HepG2 (cell line): Measurements from ENCODE around the gene MTSS2. TPM values are rescaled to one million over a fixed set of nuclear protein-coding genes. Genes with fewer than 3 reads are reported as not detected.

Source experiments
- ATAC-seq: fragments of 200-7000 bp; cut with Tn5 transposase; 3 replicates; pipeline ENCODE4 v1.9.1; 2020; ENCODE audit warnings: mild to moderate bottlenecking, moderate library complexity
- BruUV-seq: library from RNA; stranded (reverse); fragments of 400-500 nt; replicated peaks from 2 replicates; lab custom pipeline; 2021; lab: Mats Ljungman, UMichigan
- CTCF ChIA-PET: fragments of 300-600 bp; formaldehyde crosslinking; extraction: SDS; loops from one replicate; lab custom pipeline; 2021; ENCODE audit warnings: low total read pairs, inconsistent platforms, low intra/inter-chr PET ratio; lab: Yijun Ruan, JAX
- POLR2A ChIA-PET: fragments of 350-600 bp; sonication (Branson Sonifier 250); formaldehyde crosslinking; loops from one replicate; lab custom pipeline; 2020; ENCODE audit warnings: antibody characterized with exemption, inconsistent platforms; lab: Yijun Ruan, JAX
- DNase-seq: peaks from one replicate; pipeline ENCODE4 v3.0.0-alpha.2; 2015; ENCODE audit warnings: low spot score
- FAIRE-seq: peaks from 3 replicates; lab custom pipeline; 2011; peaks lifted over from hg19 to GRCh38; lab: Jason Lieb, UNC
- H2AFZ ChIP-seq: one replicate; pipeline ENCODE4 v1.6.1; 2011; ENCODE audit warnings: low read length, inconsistent platforms
- H3K27ac ChIP-seq: fragments of 300-600 bp; 3 replicates; pipeline ENCODE4 v1.8.0; 2011; ENCODE audit warnings: mixed run types, mild to moderate bottlenecking, mixed read lengths, low read length, inconsistent platforms; ENCODE audit not compliant: insufficient read depth; ENCODE audit errors: extremely low read length
- H3K27me3 ChIP-seq, 2 experiments: fragments of 200-600 bp in 1 of 2; 2 replicates in 1 of 2; 3 replicates in 1 of 2; pipeline versions ENCODE4 v1.6.0 to v1.8.0; 2011; ENCODE audit warnings: low read length in 2 of 2, mild to moderate bottlenecking in 2 of 2, moderate library complexity in 2 of 2, inconsistent platforms in 1 of 2; ENCODE audit not compliant: insufficient read depth in 2 of 2, control insufficient read depth in 1 of 2
- H3K36me3 ChIP-seq, 2 experiments: fragments of 200-600 bp in 1 of 2; replicated peaks in 1 of 2; 2 replicates in 1 of 2; 3 replicates in 1 of 2; pipeline versions ENCODE4 v1.5.1 to v1.8.0; 2011; ENCODE audit warnings: low read length in 2 of 2, inconsistent platforms in 1 of 2; ENCODE audit not compliant: insufficient read depth in 2 of 2, control insufficient read depth in 1 of 2
- H3K4me1 ChIP-seq: 2 replicates; pipeline ENCODE4 v1.5.1; 2012; ENCODE audit warnings: low read length, inconsistent platforms; ENCODE audit not compliant: insufficient read depth
- H3K4me2 ChIP-seq: 2 replicates; pipeline ENCODE4 v1.6.0; 2011; ENCODE audit warnings: low read depth, low read length, inconsistent platforms
- H3K4me3 ChIP-seq, 3 experiments: fragments of 200-600 bp in 1 of 3; sonication (generic), shearing (Covaris generic) in 1 of 3; replicated peaks in 1 of 3; 2 replicates each; pipeline ENCODE4 v1.5.1; 2011 to 2016; ENCODE audit warnings: low read length in 3 of 3, inconsistent platforms in 2 of 3, low read depth in 2 of 3, mild to moderate bottlenecking in 2 of 3, control low read depth in 1 of 3, mixed read lengths in 1 of 3; ENCODE audit not compliant: insufficient read depth in 1 of 3
- H3K79me2 ChIP-seq: one replicate; pipeline ENCODE4 v1.6.1; 2011; ENCODE audit warnings: low read length, inconsistent platforms; ENCODE audit not compliant: insufficient read depth
- H3K9ac ChIP-seq: 2 replicates; pipeline ENCODE4 v1.6.0; 2011; ENCODE audit warnings: mild to moderate bottlenecking, low read depth, low read length, inconsistent platforms; ENCODE audit not compliant: insufficient read depth
- H3K9me3 ChIP-seq: 2 replicates; pipeline ENCODE4 v1.5.1; 2012; ENCODE audit warnings: mild to moderate bottlenecking, low read length
- H4K20me1 ChIP-seq: 2 replicates; pipeline ENCODE4 v1.6.0; 2011; ENCODE audit warnings: inconsistent platforms, mild to moderate bottlenecking, low read length, moderate library complexity; ENCODE audit not compliant: insufficient read depth
- ATF7-NPFF ChIP-seq: sonication (generic); formaldehyde crosslinking; IDR thresholded peaks from 2 replicates; pipeline ENCODE4 v1.8.1; 2023; ENCODE audit warnings: mild to moderate bottlenecking, low read depth, missing genetic modification reagents, moderate library complexity
- FOSL2 ChIP-seq: sonication (generic); formaldehyde crosslinking; IDR thresholded peaks from 2 replicates; pipeline ENCODE4 v1.4.0; 2020; ENCODE audit warnings: missing genetic modification reagents
- JDP2 ChIP-seq: sonication (generic); formaldehyde crosslinking; IDR thresholded peaks from 2 replicates; pipeline ENCODE4 v1.8.1; 2022; ENCODE audit warnings: missing genetic modification reagents, borderline replicate concordance
- MNT ChIP-seq: fragments of 450-650 bp; IDR thresholded peaks from 2 replicates; pipeline ENCODE4 v1.6.1; 2016
- NBN ChIP-seq: fragments of 450-650 bp; conservative IDR thresholded peaks from 2 replicates; pipeline ENCODE4 v1.6.1; 2017
- ZHX2 ChIP-seq, 2 experiments: sonication (generic) in 1 of 2; formaldehyde crosslinking in 1 of 2; IDR thresholded peaks; 2 replicates each; pipeline versions ENCODE4 v1.6.1 to v1.9.0; 2014 to 2022; ENCODE audit warnings: antibody characterized with exemption in 1 of 2, borderline replicate concordance in 1 of 2, inconsistent platforms in 1 of 2, low read depth in 1 of 2, missing genetic modification reagents in 1 of 2
- ZNF598 ChIP-seq: sonication (generic); formaldehyde crosslinking; IDR thresholded peaks from 2 replicates; pipeline ENCODE4 v1.5.1; 2020; ENCODE audit warnings: mild to moderate bottlenecking, missing genetic modification reagents, borderline replicate concordance
- ZNF691 ChIP-seq: sonication (generic); formaldehyde crosslinking; IDR thresholded peaks from 2 replicates; pipeline ENCODE4 v1.4.0; 2020; ENCODE audit warnings: missing genetic modification reagents, low read depth, mild to moderate bottlenecking, borderline replicate concordance
- WGBS: methylation state at CpG from one replicate; pipeline ENCODE4 v1.1.6; 2017; ENCODE audit warnings: low lambda C conversion rate; 5-methylcytosine and 5-hydroxymethylcytosine counted together
- in situ Hi-C: cut with HindIII; loops from 2 replicates; pipeline ENCODE4 v1.10.0; 2017; ENCODE audit warnings: low pct_unique_long_range_greater_than_20kb; ENCODE audit not compliant: extremely low pct_ligation_motif_present
- intact Hi-C: fragments of 100-400 bp; cut with micrococcal nuclease; formaldehyde crosslinking; loops from one replicate; pipeline ENCODE4 v1.10.0; 2022; ENCODE audit not compliant: unreplicated experiment
- polyA plus RNA-seq, 8 experiments: library from polyadenylated mRNA; depleted of rRNA in 3 of 8; stranded (reverse) in 7 of 8; unstranded in 1 of 8; fragments of >200 nt; fragmentation: Illumina TruSeq in 4 of 8; extraction: Trizol in 4 of 8; gene quantifications; 2 replicates each; pipeline versions ENCODE4 v1.2.1 to v1.2.3, GENCODE V29; 2011 to 2016; ENCODE audit warnings: low read depth in 4 of 8, missing spikeins in 1 of 8, mixed read lengths in 1 of 8; ENCODE audit not compliant: insufficient read depth in 1 of 8
- total RNA-seq, 5 experiments: library from RNA; depleted of rRNA; stranded (reverse); fragments of >200 nt; fragmentation: Illumina TruSeq; extraction: Trizol; gene quantifications; 2 replicates each; pipeline ENCODE4 v1.2.3, GENCODE V29; 2016; ENCODE audit warnings: low read depth in 1 of 5
- TF ChIP-seq, protein P1 (sequence below): sonication (generic); formaldehyde crosslinking; IDR thresholded peaks from 2 replicates; pipeline ENCODE4 v1.9.0; 2021; ENCODE audit warnings: missing genetic modification reagents, mild to moderate bottlenecking, borderline replicate concordance
- TF ChIP-seq, protein P2 (sequence below): IDR thresholded peaks from 2 replicates; pipeline ENCODE4 v1.6.1; 2016; ENCODE audit warnings: low read depth, control low read depth

The MTSS2 gene
- total and polyA plus RNA-seq, 2 of the 13 experiments (the other 11 are each of a cell fraction or from before 2014, with no cell fraction given), result 132 to 242 TPM

DNA sequence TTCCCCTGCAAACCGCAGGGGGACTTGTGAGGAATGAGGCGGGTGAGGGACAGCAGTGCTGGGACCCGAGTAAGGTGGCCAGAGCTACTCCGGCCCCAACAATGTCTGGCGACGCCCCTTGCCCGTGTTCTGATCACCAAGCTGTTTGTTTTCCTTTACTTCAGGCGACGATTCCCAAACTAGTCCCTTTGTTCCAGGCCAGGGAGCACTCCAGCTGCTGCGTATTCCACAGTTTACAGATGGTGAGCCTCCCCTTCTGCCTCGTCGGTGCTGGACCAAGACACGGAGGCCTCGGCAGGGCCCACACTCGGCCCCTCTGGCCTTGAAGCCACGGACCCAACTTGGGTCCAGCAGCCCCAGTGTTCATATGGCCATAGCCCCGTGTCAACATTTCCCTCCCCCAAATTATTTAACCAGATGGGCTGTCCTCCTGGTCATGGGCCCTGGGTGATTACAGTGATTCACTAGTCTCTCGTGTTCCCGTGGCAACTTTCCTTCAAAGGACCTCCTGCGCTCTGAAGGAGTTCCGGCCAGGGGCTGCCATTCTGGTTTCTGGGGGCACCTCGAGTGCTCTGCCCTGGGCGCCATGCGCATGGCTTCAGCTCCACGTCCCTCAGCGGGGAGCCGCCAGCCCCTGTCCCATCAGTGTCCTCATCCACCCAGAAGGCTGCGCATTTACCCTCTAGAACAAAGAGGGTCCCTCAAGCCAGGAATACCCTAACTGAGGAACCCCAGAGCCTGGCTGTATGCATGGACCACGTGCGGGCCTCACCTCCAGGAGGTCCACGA is 24.8 kb upstream of the MTSS2 start:
- POLR2A ChIA-PET, result interaction anchor here (1.0 to 5.3 kb wide), 15 partner anchors 8 to 364 kb away, joined by 3 to 125 read pairs (median 9); partner anchors contain the start of gene DDX19A
- Histone ChIP-seq H3K27me3 (no peaks in the 10 kb centered on the region), H2AFZ (no peak overlapping the region), H3K9ac (peak overlapping the region; percentile 6; the same call in 1 of the 2 replicates), H3K9me3 (no peaks in the 10 kb centered on the region), H3K4me3 (peak overlapping the region in 1 of 3 experiments; percentile 10; a peak in 1 of 6 replicates), H3K79me2 (no peaks in the 10 kb centered on the region), H3K36me3 (peaks cover 0 to 5% of the 10 kb centered on the region in 2 experiments; a peak in 1 of 5 replicates), H3K4me1 (peaks cover 64% of the 10 kb centered on the region), H3K27ac (peak overlapping the region; percentile 79), H3K4me2 (peak overlapping the region; percentile 52), H4K20me1 (no peaks in the 10 kb centered on the region)
- intact Hi-C loops, result loop anchor here (1.0 kb wide), 2 partner anchors 15 to 48 kb away; no protein-coding TSS in a partner anchor
- CTCF ChIA-PET, result no interaction called here
- no TSS peak for BruUV-seq
- no peak for FAIRE-seq
- in situ Hi-C loops, result no loop called here
- 84% methylated on average over 31 of the region's 31 CpGs for WGBS
- DNase-seq, result no peak
- ATAC-seq, result no peak
- TF ChIP-seq FOSL2, result no peak
- TF ChIP-seq JDP2 (CRISPR knock-in tag), result no peak
- no peak for TF ChIP-seq ATF7-NPFF
- TF ChIP-seq, protein P1, sequence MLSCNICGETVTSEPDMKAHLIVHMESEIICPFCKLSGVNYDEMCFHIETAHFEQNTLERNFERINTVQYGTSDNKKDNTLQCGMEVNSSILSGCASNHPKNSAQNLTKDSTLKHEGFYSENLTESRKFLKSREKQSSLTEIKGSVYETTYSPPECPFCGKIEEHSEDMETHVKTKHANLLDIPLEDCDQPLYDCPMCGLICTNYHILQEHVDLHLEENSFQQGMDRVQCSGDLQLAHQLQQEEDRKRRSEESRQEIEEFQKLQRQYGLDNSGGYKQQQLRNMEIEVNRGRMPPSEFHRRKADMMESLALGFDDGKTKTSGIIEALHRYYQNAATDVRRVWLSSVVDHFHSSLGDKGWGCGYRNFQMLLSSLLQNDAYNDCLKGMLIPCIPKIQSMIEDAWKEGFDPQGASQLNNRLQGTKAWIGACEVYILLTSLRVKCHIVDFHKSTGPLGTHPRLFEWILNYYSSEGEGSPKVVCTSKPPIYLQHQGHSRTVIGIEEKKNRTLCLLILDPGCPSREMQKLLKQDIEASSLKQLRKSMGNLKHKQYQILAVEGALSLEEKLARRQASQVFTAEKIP (CRISPR knock-in tag), result no peak
- no peak for TF ChIP-seq NBN
- no peak for TF ChIP-seq MNT
- TF ChIP-seq, protein P2, sequence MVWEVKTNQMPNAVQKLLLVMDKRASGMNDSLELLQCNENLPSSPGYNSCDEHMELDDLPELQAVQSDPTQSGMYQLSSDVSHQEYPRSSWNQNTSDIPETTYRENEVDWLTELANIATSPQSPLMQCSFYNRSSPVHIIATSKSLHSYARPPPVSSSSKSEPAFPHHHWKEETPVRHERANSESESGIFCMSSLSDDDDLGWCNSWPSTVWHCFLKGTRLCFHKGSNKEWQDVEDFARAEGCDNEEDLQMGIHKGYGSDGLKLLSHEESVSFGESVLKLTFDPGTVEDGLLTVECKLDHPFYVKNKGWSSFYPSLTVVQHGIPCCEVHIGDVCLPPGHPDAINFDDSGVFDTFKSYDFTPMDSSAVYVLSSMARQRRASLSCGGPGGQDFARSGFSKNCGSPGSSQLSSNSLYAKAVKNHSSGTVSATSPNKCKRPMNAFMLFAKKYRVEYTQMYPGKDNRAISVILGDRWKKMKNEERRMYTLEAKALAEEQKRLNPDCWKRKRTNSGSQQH (CRISPR knock-in tag), result no peak
- TF ChIP-seq ZNF691 (CRISPR knock-in tag), result no peak
- TF ChIP-seq ZHX2 (IDR thresholded peaks at IDR 0.05; ENCODE audit: low read depth), result no peak
- no peak for TF ChIP-seq ZHX2 (CRISPR knock-in tag; IDR thresholded peaks at IDR 0.05; ENCODE audit: borderline replicate concordance)
- TF ChIP-seq ZNF598 (CRISPR knock-in tag), result no peak
